ENCODE measurements around the gene HCAR3.
"Not testable (repeated sequence)": the region's sequence is repeated elsewhere in the genome, so short reads cannot be mapped to it uniquely, and the experiment has no call there.

HCAR3 gene

DNA sequence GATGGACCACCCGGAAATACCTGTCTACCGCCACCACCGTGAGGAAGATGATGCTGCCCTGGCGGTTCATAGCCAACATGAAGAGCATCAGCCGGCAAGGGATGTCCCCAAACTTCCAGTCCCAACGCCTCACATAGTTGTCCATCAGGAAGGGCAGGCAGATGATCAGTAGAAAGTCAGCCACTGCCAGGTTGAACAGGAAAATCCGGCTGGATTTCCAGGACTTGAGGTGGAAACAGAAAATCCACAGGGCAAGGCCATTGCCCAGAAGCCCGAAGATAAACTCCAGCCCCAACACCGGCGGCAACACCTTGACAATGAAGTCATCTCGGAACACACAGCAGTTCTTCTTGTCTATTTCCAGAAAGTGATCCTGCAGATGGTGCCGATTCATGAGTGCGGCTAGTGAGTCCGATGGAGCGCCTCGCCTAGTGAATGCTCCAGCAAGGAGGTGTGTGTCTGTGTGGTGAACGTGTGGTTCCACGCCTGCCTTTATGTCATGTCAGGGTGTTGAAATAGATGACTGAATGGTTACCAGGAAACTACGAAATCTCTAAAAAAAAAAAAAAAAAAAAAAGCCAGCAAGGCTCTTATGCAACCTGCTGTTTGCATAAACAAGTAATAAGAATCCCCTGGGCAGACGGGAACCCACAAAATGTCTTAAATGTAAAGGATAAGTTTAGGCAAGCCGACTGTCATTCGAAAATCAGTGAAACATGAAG, 13.6 kb downstream of the HCAR3 start, which contains the start of gene HCAR2:
TSS of gene HCAR2 (minus strand) at position 468 of the 722 bp plus-strand sequence. CDS start at position 394, 74 bp downstream.
- H3K27ac Mint-ChIP-seq; DNase-seq; H3K36me3 Mint-ChIP-seq (ENCODE audit: low read depth); H3K9me3 Mint-ChIP-seq; H3K4me3 Mint-ChIP-seq; H3K4me1 Mint-ChIP-seq: not testable (repeated sequence)
- H3K27me3 Mint-ChIP-seq (ENCODE audit: low read depth, poor library complexity): peaks cover 11% of the 10 kb centered on the region

DNA sequence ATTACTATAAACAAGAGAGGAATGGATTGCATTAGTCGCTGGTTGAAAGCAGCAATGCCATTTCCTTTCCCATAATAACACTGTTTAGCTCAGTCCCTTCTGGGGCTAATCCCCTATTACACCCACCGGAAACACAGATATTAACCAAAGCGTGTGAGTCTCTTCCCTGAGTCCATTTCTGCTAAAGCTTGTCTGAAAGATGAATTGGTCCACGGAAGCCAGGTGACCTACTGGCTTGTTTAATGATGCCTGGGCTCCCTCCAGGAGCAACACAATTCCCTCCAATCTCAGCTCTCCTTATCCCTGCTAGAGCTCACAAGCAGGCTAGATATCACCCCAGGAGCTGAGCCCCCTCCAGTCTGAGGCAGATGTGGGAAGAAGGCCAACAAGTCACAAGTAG, 15.1 kb downstream of the HCAR3 start:
- H3K27ac Mint-ChIP-seq: peak overlapping the region; percentile 82
- H3K4me3 Mint-ChIP-seq; H3K36me3 Mint-ChIP-seq (ENCODE audit: low read depth): not testable (repeated sequence)

DNA sequence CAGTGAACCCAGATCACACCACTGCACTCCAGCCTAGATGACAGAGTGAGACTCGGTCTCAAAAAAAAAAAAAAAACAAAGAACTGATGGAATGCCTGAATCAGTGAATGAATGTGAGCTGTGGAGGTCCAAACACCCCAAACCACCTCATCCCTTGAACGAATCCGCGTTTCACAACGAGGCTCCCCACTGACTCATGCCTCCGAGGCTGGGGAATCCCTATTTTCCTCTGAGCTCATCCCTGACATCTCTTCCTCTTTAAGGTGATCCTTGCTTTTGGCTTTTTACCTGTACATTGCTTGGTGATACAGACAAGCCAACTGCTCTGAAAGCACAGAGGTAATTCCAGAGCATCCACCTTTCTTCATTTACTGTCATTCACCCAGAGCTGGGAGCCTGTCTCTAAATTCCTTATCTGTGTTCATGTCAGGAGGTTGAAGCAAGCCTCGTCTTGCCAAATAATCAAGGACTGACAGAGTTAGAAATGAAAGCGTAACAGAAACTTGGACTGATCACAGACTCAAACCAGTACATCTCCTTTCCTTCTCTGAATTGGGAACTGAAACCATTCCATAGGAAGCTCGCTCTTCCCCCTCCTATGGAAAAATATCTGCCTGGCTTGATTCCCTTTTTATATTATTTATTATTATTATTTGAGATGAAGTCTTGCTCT, 16.4 kb downstream of the HCAR3 start:
- H3K4me3 Mint-ChIP-seq; DNase-seq; H3K27ac Mint-ChIP-seq; H3K4me1 Mint-ChIP-seq; H3K9me3 Mint-ChIP-seq; H3K36me3 Mint-ChIP-seq (ENCODE audit: low read depth): not testable (repeated sequence)
- peaks cover 18% of the 10 kb centered on the region for H3K27me3 Mint-ChIP-seq (ENCODE audit: low read depth, poor library complexity)

More for the DNA sequence above, 15.1 kb downstream of the HCAR3 start:
- not testable (repeated sequence) for DNase-seq, H3K4me1 Mint-ChIP-seq, H3K9me3 Mint-ChIP-seq
- H3K27me3 Mint-ChIP-seq (ENCODE audit: low read depth, poor library complexity): peaks cover 17% of the 10 kb centered on the region

DNA sequence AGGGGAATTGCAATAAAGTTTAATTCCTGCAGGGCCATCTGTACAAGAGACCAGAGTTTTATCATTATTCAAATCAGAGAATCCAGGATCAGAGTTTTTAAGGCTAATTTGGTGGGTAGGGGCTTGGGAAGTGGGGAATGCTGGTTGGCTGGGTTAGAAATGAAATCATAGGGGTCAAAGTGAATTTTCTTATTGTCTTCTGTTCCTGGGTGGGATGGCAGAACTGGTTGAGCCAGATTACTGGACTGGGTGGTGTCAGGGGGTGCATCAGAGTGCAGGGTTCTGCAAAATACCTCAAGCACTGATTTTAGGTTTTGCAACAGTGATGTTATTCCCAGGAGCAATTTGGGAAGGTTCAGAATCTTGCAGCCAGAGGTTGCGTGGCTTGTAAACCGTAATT, 19.7 kb downstream of the HCAR3 start:
- not testable (repeated sequence) for H3K4me1 Mint-ChIP-seq; H3K27ac Mint-ChIP-seq; H3K9me3 Mint-ChIP-seq; H3K4me3 Mint-ChIP-seq; DNase-seq; H3K36me3 Mint-ChIP-seq (ENCODE audit: low read depth)
- H3K27me3 Mint-ChIP-seq (ENCODE audit: low read depth, poor library complexity): peaks cover 14% of the 10 kb centered on the region

DNA sequence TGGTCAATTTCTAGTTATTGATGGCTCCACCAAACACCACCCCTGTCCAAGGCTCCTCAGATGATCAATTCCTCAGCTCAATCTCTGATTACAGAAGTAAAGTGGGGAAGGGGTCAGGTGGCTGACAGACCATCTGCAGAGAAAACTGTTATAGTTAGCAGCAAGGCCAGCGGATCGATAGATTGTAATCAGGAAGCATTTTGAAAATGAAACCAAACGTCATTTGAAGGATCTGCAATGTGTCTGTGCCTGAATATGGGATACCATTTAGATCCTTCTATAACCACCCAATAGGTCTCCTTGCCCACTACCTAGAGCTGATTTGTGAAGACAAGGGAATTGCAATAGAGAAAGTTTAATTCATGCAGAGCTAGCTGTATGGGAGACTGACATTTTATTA, 25.0 kb downstream of the HCAR3 start:
- Mint-ChIP-seq H3K4me3 (no peak overlapping the region), H3K36me3 (ENCODE audit: low read depth) (no peaks in the 10 kb centered on the region), H3K4me1 (peaks cover 14% of the 10 kb centered on the region), H3K9me3 (no peaks in the 10 kb centered on the region), H3K27ac (no peak overlapping the region), H3K27me3 (ENCODE audit: low read depth, poor library complexity) (peaks cover 2% of the 10 kb centered on the region)
- DNase-seq: no peak
- TF ChIP-seq, protein P1, sequence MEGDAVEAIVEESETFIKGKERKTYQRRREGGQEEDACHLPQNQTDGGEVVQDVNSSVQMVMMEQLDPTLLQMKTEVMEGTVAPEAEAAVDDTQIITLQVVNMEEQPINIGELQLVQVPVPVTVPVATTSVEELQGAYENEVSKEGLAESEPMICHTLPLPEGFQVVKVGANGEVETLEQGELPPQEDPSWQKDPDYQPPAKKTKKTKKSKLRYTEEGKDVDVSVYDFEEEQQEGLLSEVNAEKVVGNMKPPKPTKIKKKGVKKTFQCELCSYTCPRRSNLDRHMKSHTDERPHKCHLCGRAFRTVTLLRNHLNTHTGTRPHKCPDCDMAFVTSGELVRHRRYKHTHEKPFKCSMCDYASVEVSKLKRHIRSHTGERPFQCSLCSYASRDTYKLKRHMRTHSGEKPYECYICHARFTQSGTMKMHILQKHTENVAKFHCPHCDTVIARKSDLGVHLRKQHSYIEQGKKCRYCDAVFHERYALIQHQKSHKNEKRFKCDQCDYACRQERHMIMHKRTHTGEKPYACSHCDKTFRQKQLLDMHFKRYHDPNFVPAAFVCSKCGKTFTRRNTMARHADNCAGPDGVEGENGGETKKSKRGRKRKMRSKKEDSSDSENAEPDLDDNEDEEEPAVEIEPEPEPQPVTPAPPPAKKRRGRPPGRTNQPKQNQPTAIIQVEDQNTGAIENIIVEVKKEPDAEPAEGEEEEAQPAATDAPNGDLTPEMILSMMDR (IDR thresholded peaks at IDR 0.05): no peak

DNA sequence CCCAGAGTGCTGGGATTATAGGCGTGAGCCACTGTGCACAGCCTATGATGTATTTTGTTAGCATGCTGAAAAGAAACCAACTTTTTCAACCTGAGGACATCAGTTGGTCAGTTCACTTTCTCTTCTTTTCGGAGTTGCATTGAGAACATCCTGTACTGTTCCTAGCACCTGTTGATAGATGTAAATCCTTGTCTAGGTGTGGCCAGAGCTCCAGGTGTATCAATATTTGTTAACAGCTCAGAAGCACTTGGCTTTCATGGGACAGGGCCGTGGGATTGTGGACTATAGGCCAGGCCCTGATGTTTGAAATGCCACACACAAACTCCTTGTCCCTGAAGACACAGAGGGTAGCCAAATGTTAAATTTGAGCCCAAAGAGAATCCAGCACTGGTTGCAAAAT, 28.3 kb downstream of the HCAR3 start:
- H3K27me3 Mint-ChIP-seq (ENCODE audit: low read depth, poor library complexity): peaks cover 3% of the 10 kb centered on the region
- H3K4me3 Mint-ChIP-seq: no peak overlapping the region
- TF ChIP-seq, protein P1 (IDR thresholded peaks at IDR 0.05): no peak
- no peak overlapping the region for H3K27ac Mint-ChIP-seq
- H3K9me3 Mint-ChIP-seq: no peaks in the 10 kb centered on the region
- H3K36me3 Mint-ChIP-seq (ENCODE audit: low read depth): no peaks in the 10 kb centered on the region
- DNase-seq: no peak
- peaks cover 14% of the 10 kb centered on the region for H3K4me1 Mint-ChIP-seq

DNA sequence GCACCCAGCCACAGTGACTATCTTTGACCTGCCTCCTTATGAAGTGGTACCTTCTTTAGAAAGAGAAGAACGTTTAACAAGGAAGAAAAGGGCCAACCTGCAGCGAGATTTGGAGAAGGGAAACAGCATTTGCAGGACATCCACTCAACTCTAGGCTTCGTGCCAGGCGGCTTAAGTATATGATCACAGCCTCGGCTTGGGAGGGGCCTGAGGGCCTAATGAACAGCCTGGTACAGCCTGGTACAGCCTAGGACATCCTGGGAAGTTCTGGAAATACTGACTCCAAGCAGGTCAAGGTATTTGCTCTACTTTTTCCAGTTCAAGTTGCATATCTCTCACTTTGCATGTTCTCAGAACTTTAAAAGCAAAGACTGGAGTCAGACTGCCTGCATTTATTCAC, 29.5 kb downstream of the HCAR3 start:
- Mint-ChIP-seq H3K36me3 (ENCODE audit: low read depth) (no peaks in the 10 kb centered on the region), H3K27ac (no peak overlapping the region), H3K4me3 (no peak overlapping the region), H3K4me1 (peaks cover 4% of the 10 kb centered on the region), H3K27me3 (ENCODE audit: low read depth, poor library complexity) (peaks cover 3% of the 10 kb centered on the region), H3K9me3 (no peaks in the 10 kb centered on the region)
- DNase-seq: no peak
- TF ChIP-seq, protein P1 (IDR thresholded peaks at IDR 0.05): no peak

DNA sequence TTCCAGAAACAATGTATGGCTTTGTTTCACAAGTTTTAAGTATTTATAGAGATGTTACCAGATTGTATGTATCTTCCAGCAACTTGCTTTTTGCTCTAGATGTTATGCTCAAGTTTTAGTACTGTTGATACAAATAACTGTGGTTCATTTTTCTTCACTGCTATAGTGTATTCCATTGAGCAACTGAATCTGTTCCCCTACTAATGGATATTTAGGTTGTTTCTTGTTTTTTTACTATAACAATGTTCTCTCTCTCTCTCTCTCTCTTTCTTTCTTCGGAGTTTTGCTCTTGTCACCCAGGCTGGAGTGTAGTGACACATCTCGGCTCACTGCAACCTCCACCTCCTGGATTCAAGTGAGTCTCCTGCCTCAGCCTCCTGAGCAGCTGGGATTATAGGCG, 30.1 kb downstream of the HCAR3 start:
- no peak overlapping the region for H3K27ac Mint-ChIP-seq
- H3K9me3 Mint-ChIP-seq: no peaks in the 10 kb centered on the region
- peaks cover 3% of the 10 kb centered on the region for H3K27me3 Mint-ChIP-seq (ENCODE audit: low read depth, poor library complexity)
- peaks cover 2% of the 10 kb centered on the region for H3K4me1 Mint-ChIP-seq
- DNase-seq: no peak
- no peaks in the 10 kb centered on the region for H3K36me3 Mint-ChIP-seq (ENCODE audit: low read depth)
- H3K4me3 Mint-ChIP-seq: no peak overlapping the region
- TF ChIP-seq, protein P1 (IDR thresholded peaks at IDR 0.05): no peak

All from nephron progenitor cell (in vitro differentiated cells).